Neural crest cell (in vitro differentiated cells): ENCODE results near the gene HSPB8. TPM values are rescaled to one million over a fixed set of nuclear protein-coding genes. Genes with fewer than 3 reads are reported as not detected.

ENCODE experiments used
- DNase-seq: peaks from one replicate; pipeline ENCODE4 v3.0.0; 2021; ENCODE audit warnings: low read depth, mixed read lengths, low spot score
- H3K27ac Mint-ChIP-seq: one replicate; pipeline ENCODE4 v1.8.0; 2021; ENCODE audit warnings: mild to moderate bottlenecking, mixed read lengths; ENCODE audit not compliant: unreplicated experiment
- H3K27me3 Mint-ChIP-seq: 2 replicates; pipeline ENCODE4 v1.8.0; 2021; ENCODE audit warnings: low read depth, mild to moderate bottlenecking, mixed read lengths
- H3K36me3 Mint-ChIP-seq: 2 replicates; pipeline ENCODE4 v1.8.0; 2021; ENCODE audit warnings: low read depth, mild to moderate bottlenecking, mixed read lengths
- H3K4me1 Mint-ChIP-seq: 2 replicates; pipeline ENCODE4 v1.8.0; 2021; ENCODE audit warnings: mixed read lengths
- H3K4me3 Mint-ChIP-seq: one replicate; pipeline ENCODE4 v1.8.0; 2021; ENCODE audit warnings: mild to moderate bottlenecking, mixed read lengths
- H3K9me3 Mint-ChIP-seq: 2 replicates; pipeline ENCODE4 v1.8.0; 2021; ENCODE audit warnings: mixed read lengths
- CTCF ChIP-seq: fragments of 200-600 bp; sonication (generic); conservative IDR thresholded peaks from 2 replicates; pipeline ENCODE4 v1.5.0; 2021; ENCODE audit warnings: antibody characterized with exemption, mild to moderate bottlenecking
- total RNA-seq: library from RNA; stranded (reverse); gene quantifications from 2 replicates; pipeline ENCODE4 v1.2.1, GENCODE V29; 2021

HSPB8 gene
- total RNA-seq, 1 donor from 2014 or later = 0.58 TPM

- peaks cover 9% of the 10 kb centered on the region for H3K9me3 Mint-ChIP-seq
- H3K27me3 Mint-ChIP-seq = peaks cover 26% of the 10 kb centered on the region
- no peak overlapping the region for H3K4me3 Mint-ChIP-seq
- no peak for TF ChIP-seq CTCF
- no peaks in the 10 kb centered on the region for H3K36me3 Mint-ChIP-seq
- no peak for DNase-seq
- peaks cover 7% of the 10 kb centered on the region for H3K4me1 Mint-ChIP-seq
- H3K27ac Mint-ChIP-seq = no peak overlapping the region
These were observed 48.6 kb downstream of the HSPB8 start for GRCh38 chr12:119227292-119227691.

GRCh38 chr12:119229205-119229604 is 50.5 kb downstream of the HSPB8 start:
- H3K4me3 Mint-ChIP-seq = no peak overlapping the region
- no peak for TF ChIP-seq CTCF
- H3K9me3 Mint-ChIP-seq = peaks cover 9% of the 10 kb centered on the region
- no peak for DNase-seq
- H3K27ac Mint-ChIP-seq = no peak overlapping the region
- H3K4me1 Mint-ChIP-seq = peaks cover 7% of the 10 kb centered on the region
- no peaks in the 10 kb centered on the region for H3K36me3 Mint-ChIP-seq
- peaks cover 28% of the 10 kb centered on the region for H3K27me3 Mint-ChIP-seq

GRCh38 chr12:119229837-119230236 is 51.1 kb downstream of the HSPB8 start:
- peak; percentile 61 for DNase-seq
- TF ChIP-seq CTCF = no peak
- Mint-ChIP-seq H3K9me3 (peaks cover 9% of the 10 kb centered on the region), H3K4me1 (peaks cover 7% of the 10 kb centered on the region), H3K27me3 (peaks cover 23% of the 10 kb centered on the region), H3K36me3 (no peaks in the 10 kb centered on the region), H3K27ac (peak overlapping the region; percentile 96), H3K4me3 (peak overlapping the region; percentile 81)

- peaks cover 7% of the 10 kb centered on the region for H3K4me1 Mint-ChIP-seq
- H3K9me3 Mint-ChIP-seq = peaks cover 9% of the 10 kb centered on the region
- H3K4me3 Mint-ChIP-seq = no peak overlapping the region
- peaks cover 27% of the 10 kb centered on the region for H3K27me3 Mint-ChIP-seq
- no peak overlapping the region for H3K27ac Mint-ChIP-seq
- no peak for DNase-seq
- TF ChIP-seq CTCF = no peak
- no peaks in the 10 kb centered on the region for H3K36me3 Mint-ChIP-seq
These were observed 52.1 kb downstream of the HSPB8 start for GRCh38 chr12:119230807-119231206.

GRCh38 chr12:119231774-119232173 is 53.0 kb downstream of the HSPB8 start:
- H3K9me3 Mint-ChIP-seq = peaks cover 9% of the 10 kb centered on the region

More at GRCh38 chr12:119231774-119232173, 53.0 kb downstream of the HSPB8 start:
- no peak for DNase-seq
- peaks cover 7% of the 10 kb centered on the region for H3K4me1 Mint-ChIP-seq
- peaks cover 24% of the 10 kb centered on the region for H3K27me3 Mint-ChIP-seq
- no peak overlapping the region for H3K4me3 Mint-ChIP-seq
- TF ChIP-seq CTCF = no peak
- no peaks in the 10 kb centered on the region for H3K36me3 Mint-ChIP-seq
- H3K27ac Mint-ChIP-seq = no peak overlapping the region
